ENCODE results near the gene ASB16. TPM values are rescaled to one million over a fixed set of nuclear protein-coding genes. Genes with fewer than 3 reads are reported as not detected.

ASB16 gene
- total and polyA plus RNA-seq, 10 of the 15 experiments (the other 5 are each of a cell fraction or from before 2014, with no cell fraction given): 0.07 to 1.1 (median 0.44) TPM; not detected in 5

- peaks cover 28 to 43% of the 10 kb centered on the region in 2 experiments for H3K36me3 ChIP-seq (ENCODE audit: control insufficient read depth in 2 of 2, insufficient read depth in 2 of 2, low read length in 1 of 2)
Measured at GRCh38 chr17:44214896-44215295, 44.4 kb downstream of the ASB16 start.

More at GRCh38 chr17:44214896-44215295, 44.4 kb downstream of the ASB16 start:
- 81% methylated on average over 6 of the region's 6 CpGs for WGBS (ENCODE audit: insufficient coverage, insufficient replicate concordance, low lambda C conversion rate, missing lambda C conversion rate)
- no peak overlapping the region for H3K4me2 ChIP-seq (ENCODE audit: control insufficient read depth, insufficient read depth)
- ChIA-PET SMC1A (ENCODE audit: uncharacterized antibody, unreplicated experiment) (interaction anchor here (1.1 kb wide), 1 partner anchor 134 kb away, joined by 4 read pairs; no protein-coding TSS in a partner anchor), RAD21 (ENCODE audit: unreplicated experiment) (no interaction called here), CTCF (interaction anchor here (0.8 to 3.9 kb wide), 3 partner anchors 13 to 131 kb away, joined by 3 to 43 read pairs (median 3); partner anchors contain the start of genes ATXN7L3 and GRN), POLR2A (interaction anchor here (0.5 kb wide), 2 partner anchors 30 to 288 kb away, joined by 3 to 5 read pairs; no protein-coding TSS in a partner anchor)
- DNase-seq (ENCODE audit: low read depth, low spot score): no peak
- in situ Hi-C loops (cut with MboI): loop anchor here (25.0 kb wide), 1 partner anchor 297 kb away; the partner anchor contains the start of gene GPATCH8
- no peak for FAIRE-seq
- intact Hi-C loops (cut with micrococcal nuclease; ENCODE audit: unreplicated experiment): loop anchor here (10.0 kb wide), 1 partner anchor 290 kb away; the partner anchor contains the start of gene GPATCH8
- H3K4me3 ChIP-seq: no peak overlapping the region
- TF ChIP-seq MXI1 (IDR thresholded peaks at IDR 0.05; ENCODE audit: low read depth, low read length) (no peak), ZSCAN29 (IDR thresholded peaks at IDR 0.05) (no peak), TBL1XR1 (IDR thresholded peaks at IDR 0.05; ENCODE audit: low read depth, low read length) (no peak), HDAC6 (IDR thresholded peaks at IDR 0.05; ENCODE audit: unreplicated experiment) (no peak), BACH1 (IDR thresholded peaks at IDR 0.05; ENCODE audit: borderline replicate concordance) (no peak), JUND (IDR thresholded peaks at IDR 0.05; ENCODE audit: low read depth, low read length) (no peak), NBN (IDR thresholded peaks at IDR 0.05) (no peak), NFYB (IDR thresholded peaks at IDR 0.05; ENCODE audit: insufficient read depth, low read depth, low read length) (no peak), RFX5 (IDR thresholded peaks at IDR 0.05; ENCODE audit: low read depth, low read length) (no peak), EZH2 (IDR thresholded peaks at IDR 0.05; ENCODE audit: borderline replicate concordance, control insufficient read depth, low read depth, low read length) (no peak)
- TF ChIP-seq, protein P1, sequence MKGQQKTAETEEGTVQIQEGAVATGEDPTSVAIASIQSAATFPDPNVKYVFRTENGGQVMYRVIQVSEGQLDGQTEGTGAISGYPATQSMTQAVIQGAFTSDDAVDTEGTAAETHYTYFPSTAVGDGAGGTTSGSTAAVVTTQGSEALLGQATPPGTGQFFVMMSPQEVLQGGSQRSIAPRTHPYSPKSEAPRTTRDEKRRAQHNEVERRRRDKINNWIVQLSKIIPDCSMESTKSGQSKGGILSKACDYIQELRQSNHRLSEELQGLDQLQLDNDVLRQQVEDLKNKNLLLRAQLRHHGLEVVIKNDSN (IDR thresholded peaks at IDR 0.05; ENCODE audit: borderline replicate concordance, extremely low read length, insufficient read depth, low read depth, low read length): no peak
- H3K9me3 ChIP-seq (replicated peaks; ENCODE audit: control insufficient read depth, insufficient read depth, low read length): no peaks in the 10 kb centered on the region
- H3K9ac ChIP-seq (ENCODE audit: control insufficient read depth, insufficient read depth, low read length): no peak overlapping the region
- no peak overlapping the region for H2AFZ ChIP-seq (ENCODE audit: control insufficient read depth, low read depth, low read length)
- no peak for ATAC-seq
- BruUV-seq (replicated peaks): no TSS peak
- H3K27ac ChIP-seq (ENCODE audit: control insufficient read depth, insufficient read depth): no peak overlapping the region
- H4K20me1 ChIP-seq (ENCODE audit: control insufficient read depth, insufficient read depth): no peaks in the 10 kb centered on the region
- H3K79me2 ChIP-seq (ENCODE audit: control insufficient read depth, insufficient read depth, low read length): peaks cover 46% of the 10 kb centered on the region
- H3K27me3 ChIP-seq (replicated peaks in 1 of 2; ENCODE audit: control insufficient read depth in 2 of 2, insufficient read depth in 2 of 2, low read length in 1 of 2): no peaks in the 10 kb centered on the region
- peaks cover 27% of the 10 kb centered on the region for H3K4me1 ChIP-seq (ENCODE audit: control insufficient read depth, insufficient read depth, low read length)
